Calu3 (cell line): ENCODE data around the gene PUS10. TPM values are rescaled to one million over a fixed set of nuclear protein-coding genes. Genes with fewer than 3 reads are reported as not detected.

ENCODE experiments used
- BruUV-seq: library from RNA; stranded (reverse); fragments of 400-500 nt; replicated peaks from 2 replicates; lab custom pipeline; 2021; lab: Mats Ljungman, UMichigan
- CTCF ChIA-PET: fragments of 300-600 bp; sonication (Branson Sonifier 250); formaldehyde crosslinking; loops from one replicate; lab custom pipeline; 2022; ENCODE audit warnings: antibody characterized with exemption; lab: Charles Lee
- DNase-seq: peaks from one replicate; pipeline ENCODE4 v3.0.0; 2022
- H3K27ac Mint-ChIP-seq: one replicate; pipeline ENCODE4 v1.8.0; 2022; ENCODE audit warnings: mixed read lengths; ENCODE audit not compliant: unreplicated experiment
- H3K27me3 Mint-ChIP-seq: one replicate; pipeline ENCODE4 v1.8.0; 2022; ENCODE audit warnings: mixed read lengths; ENCODE audit not compliant: unreplicated experiment
- H3K36me3 Mint-ChIP-seq: one replicate; pipeline ENCODE4 v1.8.0; 2022; ENCODE audit warnings: mild to moderate bottlenecking, moderate library complexity, mixed read lengths; ENCODE audit not compliant: insufficient read depth, unreplicated experiment
- H3K4me1 Mint-ChIP-seq: one replicate; pipeline ENCODE4 v1.8.0; 2022; ENCODE audit warnings: mild to moderate bottlenecking, low read depth, mixed read lengths; ENCODE audit not compliant: unreplicated experiment
- H3K4me3 Mint-ChIP-seq: one replicate; pipeline ENCODE4 v1.8.0; 2022; ENCODE audit warnings: mild to moderate bottlenecking, low read depth, moderate library complexity, mixed read lengths; ENCODE audit not compliant: unreplicated experiment
- H3K9me3 Mint-ChIP-seq: one replicate; pipeline ENCODE4 v1.8.0; 2022; ENCODE audit warnings: low read depth, mixed read lengths; ENCODE audit not compliant: unreplicated experiment
- CTCF ChIP-seq: fragments of 200-600 bp; IDR thresholded peaks from one replicate; pipeline ENCODE4 v1.8.0; 2022; ENCODE audit warnings: antibody characterized with exemption; ENCODE audit not compliant: unreplicated experiment
- intact Hi-C: fragments of 100-400 bp; cut with micrococcal nuclease; formaldehyde crosslinking; loops from one replicate; pipeline ENCODE4 v1.10.0; 2022; ENCODE audit not compliant: unreplicated experiment
- total RNA-seq: library from RNA; stranded (reverse); gene quantifications from 2 replicates; pipeline ENCODE4 v1.2.3, GENCODE V29; 2022

Gene PUS10
- total RNA-seq, 1 experiment from 2014 or later: 7.2 TPM

GRCh38 chr2:60966507-60967405 is 51.3 kb downstream of the PUS10 start:
- DNase-seq: no peak
- no TSS peak for BruUV-seq
- TF ChIP-seq CTCF: no peak
- no peaks in the 10 kb centered on the region for H3K4me1 Mint-ChIP-seq
- CTCF ChIA-PET: interaction anchor here (1.0 kb wide), 1 partner anchor 84 kb away, joined by 4 read pairs; no protein-coding TSS in a partner anchor
- H3K27ac Mint-ChIP-seq: no peak overlapping the region
- no peaks in the 10 kb centered on the region for H3K36me3 Mint-ChIP-seq
- intact Hi-C loops: no loop called here
- no peaks in the 10 kb centered on the region for H3K9me3 Mint-ChIP-seq
- H3K27me3 Mint-ChIP-seq: no peaks in the 10 kb centered on the region
- H3K4me3 Mint-ChIP-seq: no peak overlapping the region

- no peaks in the 10 kb centered on the region for H3K4me1 Mint-ChIP-seq
- no peaks in the 10 kb centered on the region for H3K36me3 Mint-ChIP-seq
- BruUV-seq: no TSS peak
- intact Hi-C loops: no loop called here
- CTCF ChIA-PET: no interaction called here
- H3K9me3 Mint-ChIP-seq: no peaks in the 10 kb centered on the region
- no peak for DNase-seq
- no peak overlapping the region for H3K4me3 Mint-ChIP-seq
- no peak overlapping the region for H3K27ac Mint-ChIP-seq
- H3K27me3 Mint-ChIP-seq: no peaks in the 10 kb centered on the region
- no peak for TF ChIP-seq CTCF
Measured at GRCh38 chr2:60965499-60965785, 52.6 kb downstream of the PUS10 start.

- H3K4me3 Mint-ChIP-seq: no peak overlapping the region
- H3K27me3 Mint-ChIP-seq: no peaks in the 10 kb centered on the region
- intact Hi-C loops: no loop called here
- H3K4me1 Mint-ChIP-seq: no peaks in the 10 kb centered on the region
- CTCF ChIA-PET: no interaction called here
- H3K9me3 Mint-ChIP-seq: no peaks in the 10 kb centered on the region
- BruUV-seq: no TSS peak
- DNase-seq: no peak
- H3K36me3 Mint-ChIP-seq: no peaks in the 10 kb centered on the region
- H3K27ac Mint-ChIP-seq: no peak overlapping the region
- TF ChIP-seq CTCF: no peak
Measured at GRCh38 chr2:60964651-60965498, 53.2 kb downstream of the PUS10 start.

GRCh38 chr2:60963190-60963589 is 54.9 kb downstream of the PUS10 start:
- intact Hi-C loops: no loop called here
- DNase-seq: no peak
- no peak for TF ChIP-seq CTCF
- no peaks in the 10 kb centered on the region for H3K36me3 Mint-ChIP-seq
- peaks cover 10% of the 10 kb centered on the region for H3K4me1 Mint-ChIP-seq
- H3K27ac Mint-ChIP-seq: no peak overlapping the region
- no peaks in the 10 kb centered on the region for H3K27me3 Mint-ChIP-seq
- no peaks in the 10 kb centered on the region for H3K9me3 Mint-ChIP-seq
- no peak overlapping the region for H3K4me3 Mint-ChIP-seq
- no TSS peak for BruUV-seq
- CTCF ChIA-PET: no interaction called here
